Amniotic stem cell (primary cell): ENCODE results near the gene C9orf50.

Experiments
- DNase-seq: peaks from one replicate; lab custom pipeline; 2025; lab: John Stamatoyannopoulos, UW

The C9orf50 gene

DNA sequence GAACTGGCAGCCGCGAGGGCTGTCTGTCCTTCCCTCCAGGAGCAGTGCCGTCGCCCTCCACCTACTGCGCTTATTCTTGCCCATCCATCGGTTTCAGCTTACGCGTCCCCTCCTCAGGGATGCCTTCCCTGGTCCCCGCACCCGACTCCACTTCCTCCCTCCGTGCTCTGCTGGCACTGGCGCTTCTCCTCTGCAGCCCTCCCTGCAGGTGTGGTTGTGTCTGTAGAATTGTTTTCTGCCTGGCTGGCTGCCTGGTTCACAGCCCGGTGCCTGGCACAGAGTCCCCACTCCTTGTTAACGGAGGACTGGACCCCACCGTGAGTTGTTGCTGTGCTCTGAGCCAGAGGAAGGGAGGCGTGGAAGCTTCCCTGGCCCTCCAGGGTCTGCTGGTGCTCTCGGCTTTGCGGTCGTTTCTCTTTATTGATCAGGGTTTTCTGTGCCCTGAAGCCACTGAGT lies 10.8 kb upstream of the C9orf50 start:
- no peak for DNase-seq

DNA sequence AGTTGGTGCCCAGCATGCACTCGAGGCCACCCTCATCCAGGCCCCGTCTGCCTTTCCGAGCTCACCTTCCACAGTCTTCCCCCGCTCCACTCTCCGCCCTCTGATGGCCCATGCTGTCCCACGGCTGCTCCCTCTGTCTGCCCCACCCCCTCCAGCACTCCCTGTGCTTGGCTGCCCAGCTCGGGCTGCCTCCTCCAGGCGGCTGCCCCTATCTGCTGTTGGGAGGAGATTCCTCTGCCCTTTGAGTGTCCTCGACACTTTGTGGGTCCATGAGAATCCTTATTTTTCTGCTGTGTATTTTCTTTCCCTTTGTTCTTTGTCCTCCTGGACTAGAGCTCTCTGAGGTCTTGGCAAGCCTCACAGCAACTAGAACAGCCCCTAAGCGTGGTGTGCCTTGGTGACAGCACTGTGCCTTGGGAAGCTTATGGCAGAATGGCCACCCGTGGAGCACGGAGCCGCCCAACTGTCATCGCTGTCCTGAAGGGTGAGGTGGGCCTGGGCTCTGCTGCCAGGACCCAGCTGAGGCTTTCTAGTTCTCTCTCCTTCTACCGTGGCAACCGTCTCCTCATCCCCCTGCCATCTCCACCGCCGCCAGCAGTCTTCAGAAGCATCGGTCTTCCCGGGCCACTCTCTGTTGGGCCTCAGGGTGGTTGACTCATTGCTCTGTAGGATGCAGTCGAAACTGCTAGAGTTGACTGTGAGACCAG lies 10.2 kb upstream of the C9orf50 start:
- DNase-seq: no peak

DNA sequence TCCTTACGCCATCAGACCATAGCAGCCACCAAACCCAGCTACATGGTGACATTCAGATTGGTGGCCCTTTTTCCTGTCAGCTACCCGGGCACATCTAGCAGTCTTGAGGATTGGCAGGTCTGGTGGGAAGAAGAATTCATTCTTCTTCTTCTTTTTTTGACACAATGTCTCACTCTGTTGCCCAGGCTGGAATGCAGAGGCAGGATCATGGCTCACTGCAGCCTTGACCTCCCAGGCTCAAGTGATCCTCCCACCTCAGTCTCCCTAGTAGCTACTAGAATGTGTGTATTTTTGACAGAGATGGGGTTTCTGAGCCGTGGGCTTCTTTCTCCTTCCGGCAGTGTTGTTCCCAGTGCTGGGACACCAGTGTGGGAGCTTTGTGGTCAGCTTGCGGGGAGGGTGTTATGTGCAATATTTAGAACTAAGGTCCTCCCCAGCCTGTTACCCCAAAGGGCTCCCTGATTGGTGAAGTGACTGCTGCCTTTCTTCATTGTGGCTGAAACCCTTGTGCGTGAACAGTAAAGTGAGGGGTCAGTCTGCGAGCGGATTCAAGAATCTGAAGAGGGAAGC lies 8.4 kb upstream of the C9orf50 start:
- no peak for DNase-seq

DNA sequence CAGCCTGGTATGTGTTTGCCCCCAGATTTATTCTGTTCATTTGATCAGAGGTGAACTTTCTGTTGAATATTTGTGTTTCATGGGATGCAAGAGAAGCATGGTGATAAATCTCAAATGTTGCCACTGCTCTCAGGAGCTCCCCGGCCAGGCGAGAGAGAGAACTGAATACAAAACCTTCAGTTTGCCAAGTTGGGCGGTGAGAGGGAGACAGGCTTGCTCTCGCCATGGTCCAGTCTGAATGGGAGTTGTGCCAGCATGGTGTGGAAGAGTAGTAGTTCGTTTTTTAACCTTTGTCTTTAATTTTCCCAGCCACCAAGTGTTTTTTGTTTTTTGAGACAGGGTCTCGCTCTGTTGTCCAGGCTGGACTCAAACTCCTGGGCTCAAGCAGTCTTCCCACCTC lies 7.8 kb upstream of the C9orf50 start:
- DNase-seq: no peak

DNA sequence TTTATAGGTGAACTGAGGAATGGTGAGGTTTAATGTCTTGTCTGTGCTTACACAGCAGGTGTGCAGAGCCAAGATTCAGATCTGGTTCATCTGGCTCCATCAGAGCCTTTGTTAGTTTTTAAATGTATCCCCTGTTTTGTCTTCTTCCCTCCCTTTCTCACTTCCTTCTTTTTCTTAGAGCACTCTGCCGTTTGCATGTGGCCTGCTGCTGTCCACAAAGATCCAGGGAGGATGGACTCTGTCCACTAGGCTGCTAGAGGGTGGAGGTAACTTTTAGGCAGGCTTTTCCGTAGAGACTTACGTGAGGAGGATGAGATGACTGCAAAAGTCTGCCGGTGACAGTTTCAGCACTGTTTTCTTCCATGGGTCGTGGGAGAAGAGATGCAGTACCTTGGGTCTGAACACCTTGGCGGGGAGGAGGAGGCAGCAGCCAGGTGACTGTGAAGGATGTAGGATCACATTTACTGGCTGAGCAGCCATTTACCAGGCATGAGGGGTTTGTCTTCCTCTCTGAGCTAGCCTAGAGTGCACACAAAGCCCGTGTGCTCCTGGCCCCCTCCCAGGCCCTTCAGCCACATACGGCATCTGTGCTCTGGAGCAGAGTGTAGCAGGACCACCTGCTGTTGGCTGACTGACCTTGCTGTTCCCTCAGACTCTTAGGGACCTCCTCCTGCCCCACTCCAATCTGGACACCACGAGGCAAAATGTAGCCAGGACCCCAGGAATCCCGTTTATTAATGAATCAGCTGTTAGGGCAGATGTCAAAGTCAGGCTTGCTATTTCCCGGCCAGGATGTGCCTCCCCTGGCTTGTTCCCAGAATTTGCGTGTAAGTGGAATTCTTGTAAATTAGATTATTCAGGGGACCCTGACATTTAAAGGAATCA lies 6.9 kb upstream of the C9orf50 start:
- no peak for DNase-seq

DNA sequence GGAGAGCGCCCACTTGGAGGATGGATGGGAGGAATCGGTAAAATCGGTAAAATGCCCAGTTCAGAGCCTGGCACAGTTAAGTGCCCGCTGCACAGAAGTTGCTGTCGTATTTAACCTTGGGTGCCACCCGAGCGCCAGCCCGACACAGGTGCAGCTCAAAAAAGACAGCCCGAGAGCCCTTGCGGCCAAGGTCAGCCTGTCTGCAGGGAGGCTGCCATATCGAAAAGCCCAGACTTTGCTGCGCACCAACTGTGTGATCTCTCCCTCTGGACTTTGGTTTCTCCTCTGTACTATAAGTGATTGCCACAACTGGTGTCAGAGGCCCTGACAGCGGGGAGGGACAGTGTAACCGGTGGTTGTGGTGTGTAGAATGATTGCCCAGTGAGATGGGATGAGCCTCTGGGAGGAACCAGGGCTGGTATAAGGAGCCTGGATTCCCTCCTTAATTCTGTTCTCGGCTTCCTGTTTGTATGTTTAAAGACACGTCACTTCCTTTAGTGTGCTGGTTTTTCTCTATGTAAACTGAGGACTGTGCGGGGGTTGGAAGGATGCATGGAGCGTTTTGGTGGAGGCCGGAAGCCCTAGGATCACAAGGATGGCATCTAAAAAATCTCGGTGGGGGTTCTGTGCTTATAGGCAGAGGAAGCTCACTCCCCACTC lies 5.9 kb upstream of the C9orf50 start:
- no peak for DNase-seq

DNA sequence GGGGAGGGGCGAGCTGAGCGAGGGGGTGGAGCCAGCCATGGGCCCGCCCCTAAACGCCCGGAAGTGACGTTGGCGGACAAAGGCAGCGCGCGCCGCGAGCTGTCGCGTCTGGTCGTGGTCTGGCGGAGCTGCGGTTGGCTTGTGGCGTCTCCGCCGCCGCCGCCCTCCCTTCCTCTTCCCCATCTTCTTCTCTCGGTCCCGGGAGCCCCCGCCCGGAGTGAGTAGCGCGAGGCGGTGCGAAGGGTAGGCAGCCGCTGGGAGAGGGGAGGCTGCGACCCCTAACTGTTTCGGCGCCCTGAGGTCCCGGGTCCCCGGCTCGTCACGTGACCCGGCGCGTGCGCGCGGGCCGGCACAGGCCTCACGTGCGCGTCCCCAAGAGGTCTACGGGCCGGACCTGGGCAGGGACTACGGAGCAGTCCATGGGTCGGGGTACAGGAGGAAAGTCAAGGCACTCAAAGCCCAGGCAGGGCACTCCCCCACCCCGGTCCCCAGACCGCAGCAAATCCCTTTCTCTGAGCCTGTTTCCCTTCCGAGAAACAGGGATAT lies 5.3 kb upstream of the C9orf50 start, which contains the start of gene NTMT1:
NTMT1 (plus strand) TSS at position 85 of the 546 bp plus-strand sequence. CDS start 6,541 bp downstream, outside the sequence.
- peak; percentile 66 for DNase-seq

DNA sequence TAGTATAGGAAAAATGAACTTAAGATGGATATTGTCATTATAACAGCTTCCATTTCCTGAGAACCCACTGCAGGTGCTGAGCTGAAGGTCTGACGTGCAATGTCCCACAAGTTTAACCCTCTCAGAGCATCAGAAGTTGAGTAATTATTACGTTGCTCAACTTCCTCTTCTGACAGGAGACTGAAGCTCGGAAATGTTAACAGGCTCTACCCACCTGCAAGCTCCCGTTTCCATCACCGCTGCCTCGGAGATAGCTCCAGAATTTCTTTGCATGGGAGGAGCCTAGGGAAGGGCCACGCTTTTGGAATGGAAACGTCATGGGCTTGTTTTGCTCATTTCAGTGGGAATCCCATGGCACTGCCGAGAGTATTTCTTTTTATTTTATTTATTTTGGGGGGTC lies 4.0 kb upstream of the C9orf50 start:
- no peak for DNase-seq

DNA sequence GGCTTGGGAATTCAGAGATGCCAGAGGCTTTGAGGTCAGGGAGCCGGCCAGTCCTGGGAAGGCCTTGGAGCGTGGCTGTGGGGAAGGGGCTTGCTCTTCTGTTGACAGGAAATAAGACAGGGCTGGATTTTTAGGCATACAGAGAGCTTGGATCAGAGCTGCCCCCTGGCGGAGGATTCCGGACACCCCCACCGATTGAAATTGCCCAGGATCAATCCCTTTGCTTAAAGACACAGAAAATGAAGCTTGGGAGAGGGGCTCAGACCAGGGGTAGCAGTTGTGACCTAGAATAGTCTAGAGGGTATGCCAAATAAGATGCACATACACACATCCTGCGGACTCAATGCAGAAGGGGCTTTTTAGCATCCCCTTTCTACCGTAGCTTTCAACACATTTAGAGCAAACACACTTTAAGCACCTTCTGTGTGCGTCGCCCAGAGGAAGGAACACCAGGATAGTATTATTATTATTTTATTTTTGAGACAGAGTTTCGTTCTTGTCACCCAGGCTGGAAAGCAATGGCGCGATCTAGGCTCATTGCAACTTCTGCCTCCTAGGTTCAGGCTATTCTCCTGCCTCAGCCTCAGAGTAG lies 3.4 kb upstream of the C9orf50 start:
- DNase-seq: peak; percentile 42

DNA sequence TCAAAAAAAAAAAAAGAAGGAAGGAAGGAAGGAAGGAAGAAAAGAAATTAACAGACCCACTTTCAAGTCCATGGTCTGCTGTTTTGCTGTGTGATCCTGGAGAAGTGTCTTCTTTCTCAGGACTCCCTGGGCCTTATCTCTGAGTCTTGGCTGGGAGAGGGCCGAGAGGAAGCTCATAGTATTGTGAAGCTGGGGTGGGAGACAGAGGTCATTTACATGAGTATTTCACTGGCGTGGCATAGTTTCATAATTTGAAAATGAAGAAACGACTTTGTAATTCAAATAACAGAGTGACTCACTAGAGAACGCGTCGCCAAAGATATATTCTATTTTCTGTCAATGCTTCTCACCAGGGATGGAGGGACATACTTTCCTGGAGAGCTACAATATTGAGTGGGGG lies 2.4 kb upstream of the C9orf50 start:
- no peak for DNase-seq

DNA sequence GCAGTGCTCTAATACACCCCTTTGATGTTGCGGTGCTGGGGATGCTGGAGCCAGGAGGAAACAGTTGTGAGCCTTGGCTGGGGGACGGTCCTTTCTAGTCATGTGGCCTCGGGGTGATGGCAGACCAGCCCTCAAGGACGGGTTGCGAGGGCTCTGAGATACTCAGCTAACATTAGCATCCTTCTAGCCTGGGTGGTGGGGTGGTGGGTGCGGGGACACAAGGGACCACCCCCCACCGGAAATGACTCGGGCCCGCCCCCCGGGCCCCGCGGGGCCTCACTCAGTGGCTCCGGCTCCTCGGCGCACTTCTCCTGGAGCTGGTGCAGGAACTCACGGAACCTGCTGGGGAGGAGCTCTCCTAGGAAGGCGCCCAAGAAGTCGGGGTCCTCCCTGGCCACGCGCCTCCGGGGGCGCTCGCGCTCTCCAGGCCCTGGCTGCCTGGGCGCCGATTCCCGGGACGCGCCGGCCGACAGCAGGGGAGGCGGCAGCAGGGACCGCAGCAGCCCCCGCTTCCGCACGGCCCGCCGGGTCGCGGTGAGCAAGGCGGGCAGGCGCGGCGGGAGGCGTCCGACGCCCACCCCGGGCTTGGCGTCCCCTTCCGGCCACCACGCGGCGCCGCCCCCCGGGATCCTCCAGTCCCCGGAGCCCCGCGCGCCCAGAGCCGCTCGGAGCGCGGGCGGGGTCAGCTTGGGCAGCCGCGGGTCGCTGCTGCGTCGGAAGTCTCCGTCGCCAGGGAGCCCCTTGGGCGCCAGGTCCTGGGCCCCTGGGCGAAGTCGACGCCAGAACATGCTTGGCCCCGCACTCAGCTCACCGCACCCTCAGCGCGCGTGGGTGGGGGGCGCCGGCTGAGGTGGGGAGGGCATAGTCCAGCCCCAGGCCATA lies 873 bp downstream of the C9orf50 start:
- DNase-seq: no peak

DNA sequence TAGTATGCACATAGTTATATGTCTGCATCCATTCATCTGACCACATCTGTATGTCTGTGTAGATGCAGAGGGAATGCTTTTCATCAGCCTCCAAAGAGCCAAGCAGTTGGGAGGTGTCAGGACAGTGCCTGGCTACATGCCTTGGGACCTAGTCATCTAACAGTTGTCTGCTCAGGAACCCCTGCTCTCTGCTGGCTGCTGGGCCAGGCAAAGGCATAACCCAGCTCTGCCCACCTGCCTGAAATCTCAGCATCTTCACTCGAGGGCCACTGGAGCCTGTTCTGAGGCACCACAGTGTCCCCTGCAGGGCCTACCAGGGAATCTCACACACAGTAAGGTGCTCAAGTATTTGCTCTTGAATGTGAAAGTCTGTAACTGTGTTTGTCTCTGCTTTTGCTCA lies 3.7 kb downstream of the C9orf50 start:
- DNase-seq: no peak

DNA sequence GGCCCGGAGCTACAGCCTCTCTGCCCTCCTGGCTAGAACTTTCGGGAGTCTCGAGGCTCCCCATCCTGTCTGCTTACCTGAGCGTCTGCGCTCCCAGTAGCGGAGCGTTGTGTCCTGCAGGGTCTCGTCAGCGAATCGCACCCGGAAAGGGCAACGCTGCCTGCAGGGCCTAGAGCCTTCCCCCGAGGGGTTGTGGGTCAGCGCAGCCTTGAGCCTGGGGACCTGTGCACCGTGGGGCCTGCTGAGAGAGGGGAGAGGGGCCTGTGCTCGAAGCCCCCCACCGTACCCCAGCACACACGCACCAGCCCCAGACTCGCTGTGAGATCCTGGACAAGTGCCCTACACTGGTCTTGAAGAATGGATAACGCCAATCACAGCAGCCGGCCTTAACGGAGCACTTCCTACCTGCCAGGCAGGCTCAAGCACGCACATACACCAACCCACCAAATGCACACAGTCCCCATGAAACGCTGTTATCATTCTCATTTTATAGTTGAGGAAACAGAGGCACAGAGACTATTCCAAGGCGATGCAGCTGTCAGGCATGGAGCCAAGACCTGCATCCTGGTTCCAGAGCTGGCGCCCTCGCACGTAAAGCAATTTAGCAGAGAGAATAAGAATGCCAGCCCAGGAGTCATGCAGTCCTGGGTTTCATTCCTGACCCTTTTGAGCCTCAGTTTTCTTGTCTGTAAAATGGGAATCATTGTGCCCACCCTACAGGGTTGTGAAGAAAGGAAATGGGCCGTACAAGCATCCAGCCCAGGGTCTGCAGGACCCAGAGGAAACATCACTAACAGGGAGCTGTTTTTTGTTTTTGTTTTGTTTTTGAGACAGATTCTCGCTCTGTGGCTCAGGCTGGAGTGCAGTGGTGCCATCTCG lies 5.3 kb downstream of the C9orf50 start:
- DNase-seq: no peak

DNA sequence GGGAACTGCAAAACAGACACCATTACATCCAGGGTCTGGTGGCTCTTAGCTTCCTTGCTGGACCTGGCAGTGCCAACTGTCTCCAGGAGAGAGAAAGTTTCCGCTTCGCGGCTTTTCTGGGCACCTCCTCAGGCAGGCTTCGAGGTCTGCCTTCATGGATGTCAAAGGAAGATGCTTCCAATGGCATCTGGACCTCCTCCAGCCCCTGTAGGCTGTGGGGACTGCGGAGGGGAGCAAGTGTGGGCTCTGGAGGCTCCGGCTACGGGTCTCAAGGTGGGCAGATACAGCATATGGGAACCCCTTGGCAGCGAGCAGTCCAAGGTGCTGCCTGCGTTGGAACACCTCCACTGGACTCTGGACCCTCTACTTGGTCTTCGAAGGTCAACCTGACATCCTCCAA lies 6.0 kb downstream of the C9orf50 start:
- DNase-seq: no peak

DNA sequence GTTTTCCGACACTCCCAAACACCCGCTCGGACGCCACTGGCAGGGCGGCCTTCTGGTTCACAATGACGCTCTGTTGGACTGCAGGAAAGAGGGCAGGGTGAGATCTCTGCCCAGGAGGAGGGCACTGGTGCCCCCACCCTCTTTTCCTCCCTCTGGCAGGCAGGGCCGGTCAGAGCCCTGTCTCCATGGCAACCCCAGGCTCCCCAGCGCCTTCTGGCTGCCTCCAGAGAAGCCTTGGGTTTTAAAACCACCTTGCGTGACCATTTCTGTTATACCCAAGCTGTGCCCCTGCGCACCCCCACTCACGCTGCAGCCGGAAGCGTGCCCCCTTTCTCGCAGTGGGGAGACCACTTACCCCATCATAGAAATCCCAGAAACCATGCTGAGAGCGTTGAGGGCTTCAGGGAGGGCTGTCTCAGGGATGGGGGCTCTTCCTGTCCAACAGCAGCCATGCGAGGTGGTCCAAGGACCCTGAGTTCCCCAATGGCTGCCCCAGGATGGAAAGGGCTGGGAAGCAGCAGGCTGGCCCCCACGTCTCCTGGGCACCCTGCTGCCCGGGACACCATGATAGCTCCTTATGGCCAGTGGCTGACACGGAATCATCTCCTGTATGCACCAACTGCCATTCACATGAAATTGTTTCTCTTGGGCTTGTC lies 7.3 kb downstream of the C9orf50 start:
- no peak for DNase-seq

DNA sequence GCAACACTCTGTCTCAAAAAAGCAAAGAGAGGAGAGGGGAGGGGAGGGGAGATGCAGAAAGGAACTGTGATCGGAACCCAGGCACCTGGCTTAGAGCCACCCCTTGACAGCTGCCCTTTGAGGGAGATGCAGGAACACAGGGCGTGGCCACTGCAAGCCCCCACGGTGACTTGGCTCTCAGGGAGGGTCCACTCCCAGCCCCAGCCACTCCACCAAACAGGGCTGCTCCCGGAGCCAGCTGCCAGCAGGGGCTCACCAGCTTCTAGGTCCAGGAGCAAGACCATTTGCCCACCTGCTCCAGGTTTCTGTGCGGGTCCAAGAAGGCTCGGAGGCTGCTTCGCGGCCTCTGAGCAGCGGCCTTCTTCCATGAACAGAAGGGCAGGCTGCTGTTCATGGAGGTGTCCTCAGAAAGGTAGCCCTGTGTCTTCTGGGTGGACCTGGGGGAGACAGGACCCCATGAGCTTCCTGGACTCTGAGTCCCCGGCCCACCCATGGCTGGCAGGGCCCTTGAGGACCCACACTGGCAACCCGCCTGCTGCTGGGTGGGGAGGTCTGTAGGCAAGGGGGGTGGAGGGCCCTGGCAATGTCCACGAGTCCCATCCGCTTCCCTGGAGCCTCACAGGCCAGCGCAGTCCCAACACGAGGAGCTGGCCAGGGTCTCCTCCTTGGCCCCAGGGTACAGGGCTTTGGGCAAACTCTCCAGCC lies 7.9 kb downstream of the C9orf50 start:
- no peak for DNase-seq

DNA sequence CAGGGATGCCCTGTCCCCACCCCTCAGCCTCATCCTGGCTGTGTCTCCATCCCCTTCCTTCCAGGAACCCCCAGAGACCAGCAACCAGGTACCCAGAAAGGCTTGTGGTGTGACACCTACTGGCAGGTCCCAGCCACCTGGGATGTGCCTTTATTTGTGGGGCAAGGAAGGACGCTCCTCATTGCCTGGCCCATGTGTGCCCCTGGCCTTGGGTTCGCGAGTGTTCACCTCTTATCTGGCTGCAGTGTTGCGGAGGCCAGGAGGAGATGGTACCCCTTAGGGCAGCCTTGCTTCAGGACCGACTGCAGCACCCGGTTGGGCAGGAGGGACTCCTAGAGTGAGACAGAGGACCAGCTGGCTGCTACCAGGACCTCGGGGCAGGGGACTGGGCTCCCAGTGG lies 8.8 kb downstream of the C9orf50 start:
- DNase-seq: no peak

DNA sequence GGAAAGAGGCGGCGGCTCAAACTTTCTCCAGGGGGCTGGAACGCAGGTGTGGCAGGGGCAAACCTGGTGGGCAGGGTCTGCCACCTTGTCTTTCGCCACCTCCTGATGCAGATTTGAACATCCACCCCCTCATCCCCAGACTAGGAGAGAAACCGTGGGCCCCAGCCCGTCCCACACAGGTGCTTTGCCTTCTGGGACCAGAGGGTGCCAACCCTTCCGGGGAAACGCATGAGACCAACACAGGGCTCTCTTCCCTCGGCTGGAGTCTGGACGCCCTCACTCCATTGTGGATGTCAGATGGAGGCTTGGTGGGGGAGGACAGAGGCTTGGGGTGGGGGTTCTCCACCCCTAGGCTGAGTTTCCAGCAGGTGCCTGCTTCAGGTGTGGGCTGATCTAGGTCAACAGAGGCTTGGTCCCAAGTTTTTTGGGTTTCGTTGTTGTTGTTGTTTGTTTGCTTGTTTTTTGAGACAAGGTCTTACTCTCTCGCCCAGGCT lies 9.5 kb downstream of the C9orf50 start:
- DNase-seq: no peak
